Measurements from ENCODE around the gene NDUFS2. TPM values are rescaled to one million over a fixed set of nuclear protein-coding genes. Genes with fewer than 3 reads are reported as not detected.
A peak's percentile ranks its signal among the peaks of the same experiment; 100 is the strongest.

Gene NDUFS2
- total RNA-seq, 1 experiment from 2014 or later, result 123 TPM

DNA sequence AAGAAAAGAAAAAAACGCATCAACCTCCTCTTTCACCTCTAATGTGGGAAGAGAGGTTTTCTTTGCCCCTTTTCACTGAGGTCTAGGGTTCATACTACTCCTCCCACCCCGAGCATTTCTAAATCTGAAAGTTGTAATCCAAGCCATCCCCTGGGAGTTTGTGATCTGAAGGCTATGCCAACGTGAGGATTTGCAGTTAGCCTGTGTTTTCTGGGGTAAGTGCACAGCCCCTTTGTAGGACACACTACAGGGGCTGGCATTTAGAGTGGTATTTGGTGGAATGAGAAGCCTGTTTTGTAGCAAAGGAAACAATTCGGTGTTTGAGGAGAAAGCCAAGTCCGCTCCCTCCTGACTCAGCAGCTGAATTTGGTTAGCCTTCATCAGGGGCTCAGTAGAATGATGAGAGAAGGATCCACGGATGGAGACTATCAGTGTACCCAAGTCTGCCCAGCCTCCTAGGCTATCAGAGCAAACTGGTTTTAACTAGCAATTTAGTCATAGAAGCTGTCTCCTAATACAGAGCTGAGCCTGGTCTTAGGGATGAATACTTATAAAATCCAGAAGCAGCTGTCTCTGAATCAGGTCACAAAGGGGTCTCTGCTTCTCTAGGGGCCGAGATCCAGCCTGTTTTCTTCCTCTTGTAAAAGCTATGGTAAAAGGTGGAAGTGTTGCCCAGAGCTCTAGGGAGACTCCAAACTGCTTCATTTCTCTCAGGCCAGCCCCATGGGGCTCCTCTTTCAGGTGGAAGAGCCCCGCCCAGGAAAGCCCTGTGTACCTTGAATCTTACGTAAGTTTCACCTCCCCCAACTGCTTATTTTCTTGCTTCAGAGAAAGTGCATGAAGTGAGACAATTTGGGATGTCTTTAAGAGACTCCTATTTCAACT lies 58.5 kb downstream of the NDUFS2 start:
- Histone ChIP-seq H3K27me3 (replicated peaks; ENCODE audit: insufficient read depth, low read depth, low read length, poor library complexity) (peaks cover 25% of the 10 kb centered on the region), H3K4me3 (ENCODE audit: low read depth, low read length, poor library complexity, severe bottlenecking) (no peak overlapping the region), H3K36me3 (ENCODE audit: insufficient read depth, low read length, poor library complexity, severe bottlenecking) (no peaks in the 10 kb centered on the region), H3K4me1 (ENCODE audit: insufficient read depth, low read length, poor library complexity, severe bottlenecking) (peaks cover 13% of the 10 kb centered on the region), H3K27ac (ENCODE audit: low read depth, low read length, poor library complexity, severe bottlenecking) (no peak overlapping the region), H3K9me3 (ENCODE audit: low read depth, low read length, poor library complexity, severe bottlenecking) (peaks cover 6% of the 10 kb centered on the region)
- peak; percentile 51 for DNase-seq (ENCODE audit: low spot score)
- ChIA-PET POLR2A (ENCODE audit: low non-redundant PET) (no interaction called here), CTCF (no interaction called here)
- intact Hi-C loops (cut with micrococcal nuclease; ENCODE audit: unreplicated experiment), result no loop called here
- BruUV-seq (replicated peaks), result no TSS peak
- TF ChIP-seq, protein P1, sequence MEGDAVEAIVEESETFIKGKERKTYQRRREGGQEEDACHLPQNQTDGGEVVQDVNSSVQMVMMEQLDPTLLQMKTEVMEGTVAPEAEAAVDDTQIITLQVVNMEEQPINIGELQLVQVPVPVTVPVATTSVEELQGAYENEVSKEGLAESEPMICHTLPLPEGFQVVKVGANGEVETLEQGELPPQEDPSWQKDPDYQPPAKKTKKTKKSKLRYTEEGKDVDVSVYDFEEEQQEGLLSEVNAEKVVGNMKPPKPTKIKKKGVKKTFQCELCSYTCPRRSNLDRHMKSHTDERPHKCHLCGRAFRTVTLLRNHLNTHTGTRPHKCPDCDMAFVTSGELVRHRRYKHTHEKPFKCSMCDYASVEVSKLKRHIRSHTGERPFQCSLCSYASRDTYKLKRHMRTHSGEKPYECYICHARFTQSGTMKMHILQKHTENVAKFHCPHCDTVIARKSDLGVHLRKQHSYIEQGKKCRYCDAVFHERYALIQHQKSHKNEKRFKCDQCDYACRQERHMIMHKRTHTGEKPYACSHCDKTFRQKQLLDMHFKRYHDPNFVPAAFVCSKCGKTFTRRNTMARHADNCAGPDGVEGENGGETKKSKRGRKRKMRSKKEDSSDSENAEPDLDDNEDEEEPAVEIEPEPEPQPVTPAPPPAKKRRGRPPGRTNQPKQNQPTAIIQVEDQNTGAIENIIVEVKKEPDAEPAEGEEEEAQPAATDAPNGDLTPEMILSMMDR (conservative IDR thresholded peaks at IDR 0.05; ENCODE audit: low read depth, low read length), result no peak
- no peak for TF ChIP-seq EZH2 (IDR thresholded peaks at IDR 0.05; ENCODE audit: borderline replicate concordance, low read depth, low read length, poor library complexity, severe bottlenecking)

- H3K27ac ChIP-seq (ENCODE audit: low read depth, low read length, poor library complexity, severe bottlenecking), result no peak overlapping the region
- CTCF ChIA-PET, result no interaction called here
- intact Hi-C loops (cut with micrococcal nuclease; ENCODE audit: unreplicated experiment), result no loop called here
- peaks cover 6% of the 10 kb centered on the region for H3K9me3 ChIP-seq (ENCODE audit: low read depth, low read length, poor library complexity, severe bottlenecking)
- no TSS peak for BruUV-seq (replicated peaks)
- H3K4me1 ChIP-seq (ENCODE audit: insufficient read depth, low read length, poor library complexity, severe bottlenecking), result peaks cover 13% of the 10 kb centered on the region
- no peak overlapping the region for H3K4me3 ChIP-seq (ENCODE audit: low read depth, low read length, poor library complexity, severe bottlenecking)
- no peaks in the 10 kb centered on the region for H3K36me3 ChIP-seq (ENCODE audit: insufficient read depth, low read length, poor library complexity, severe bottlenecking)
- POLR2A ChIA-PET (ENCODE audit: low non-redundant PET), result no interaction called here
- DNase-seq (ENCODE audit: low spot score), result peak; percentile 10
- TF ChIP-seq, protein P1 (conservative IDR thresholded peaks at IDR 0.05; ENCODE audit: low read depth, low read length), result no peak
- no peak for TF ChIP-seq EZH2 (IDR thresholded peaks at IDR 0.05; ENCODE audit: borderline replicate concordance, low read depth, low read length, poor library complexity, severe bottlenecking)
- peaks cover 25% of the 10 kb centered on the region for H3K27me3 ChIP-seq (replicated peaks; ENCODE audit: insufficient read depth, low read depth, low read length, poor library complexity)
Measured at GRCh38 chr1:161261261-161262235, 59.4 kb downstream of the NDUFS2 start.

Small RNAs within 50 kb of the gene (microRNA-seq; reads per million reads assigned to microRNA genes)
- not detected for gene MIR5187

Other genes with a start within 250 kb of the NDUFS2 start
- gene ITLN2, start 247.6 kb upstream of the NDUFS2 start, total RNA-seq (2021), result not detected in 2 replicates
- gene F11R, start 181.2 kb upstream of the NDUFS2 start, total RNA-seq (2021), result 2.3 and 4.1 TPM in 2 replicates
- 1.2 and 1.3 TPM in 2 replicates for gene TSTD1, start 163.4 kb upstream of the NDUFS2 start, total RNA-seq (2021)
- 54.5 and 57.9 TPM in 2 replicates for gene USF1, start 156.4 kb upstream of the NDUFS2 start, total RNA-seq (2021)
- not detected in 2 replicates for gene ARHGAP30, start 132.5 kb upstream of the NDUFS2 start, total RNA-seq (2021)
- not detected in 2 replicates for gene NECTIN4, start 112.8 kb upstream of the NDUFS2 start, total RNA-seq (2021)
- gene KLHDC9, start 104.0 kb upstream of the NDUFS2 start, total RNA-seq (2021), result 1.7 and 4.8 TPM in 2 replicates
- 131 and 133 TPM in 2 replicates for gene PFDN2, start 84.3 kb upstream of the NDUFS2 start, total RNA-seq (2021)
- 29.3 and 40.3 TPM in 2 replicates for gene NIT1, start 84.3 kb upstream of the NDUFS2 start, total RNA-seq (2021)
- gene DEDD, start 69.7 kb upstream of the NDUFS2 start, total RNA-seq (2021), result 53.0 and 54.6 TPM in 2 replicates
- 73.6 and 82.7 TPM in 2 replicates for gene UFC1, start 48.4 kb upstream of the NDUFS2 start, total RNA-seq (2021)
- gene USP21, start 42.9 kb upstream of the NDUFS2 start, total RNA-seq (2021), result 46.2 and 51.8 TPM in 2 replicates
- 24.3 and 25.2 TPM in 2 replicates for gene PPOX, start 35.9 kb upstream of the NDUFS2 start, total RNA-seq (2021)
- gene B4GALT3, start 24.9 kb upstream of the NDUFS2 start, total RNA-seq (2021), result 47.9 and 55.1 TPM in 2 replicates
- gene ADAMTS4, start 3.3 kb upstream of the NDUFS2 start, total RNA-seq (2021), result 28.6 and 31.6 TPM in 2 replicates
- gene FCER1G, start 12.9 kb downstream of the NDUFS2 start, total RNA-seq (2021), result 1.2 and 1.5 TPM in 2 replicates
- not detected in 2 replicates for gene APOA2, start 21.3 kb downstream of the NDUFS2 start, total RNA-seq (2021)
- gene TOMM40L, start 23.7 kb downstream of the NDUFS2 start, total RNA-seq (2021), result 14.0 TPM in 2 replicates
- gene NR1I3, start 35.8 kb downstream of the NDUFS2 start, total RNA-seq (2021), result not detected in 2 replicates
- gene PCP4L1, start 56.4 kb downstream of the NDUFS2 start, total RNA-seq (2021), result not detected in 2 replicates
- gene MPZ, start 107.6 kb downstream of the NDUFS2 start, total RNA-seq (2021), result 2.6 and 2.8 TPM in 2 replicates
- gene SDHC, start 112.0 kb downstream of the NDUFS2 start, total RNA-seq (2021), result 228 and 249 TPM in 2 replicates
- not detected in 2 replicates for gene CFAP126, start 165.5 kb downstream of the NDUFS2 start, total RNA-seq (2021)

All from A673 (cell line).